GM18517 (cell line): Measurements from ENCODE around the gene CPT1B.
"Not testable (repeated sequence)": the region's sequence is repeated elsewhere in the genome, so short reads cannot be mapped to it uniquely, and the experiment has no call there.

ENCODE experiments used
- ATAC-seq: cut with Tn5 transposase; IDR thresholded peaks from one replicate; pipeline ENCODE4 v1.9.1; 2021; ENCODE audit warnings: mild to moderate bottlenecking, moderate library complexity; ENCODE audit not compliant: unreplicated experiment

CPT1B gene

GRCh38 chr22:50610041-50610451, 31.8 kb upstream of the CPT1B start:
- no peak for ATAC-seq

- no peak for ATAC-seq
Observed at GRCh38 chr22:50609599-50609998, 31.4 kb upstream of the CPT1B start.

GRCh38 chr22:50608996-50609395, 30.8 kb upstream of the CPT1B start:
- ATAC-seq: no peak

GRCh38 chr22:50608058-50608840, 30.0 kb upstream of the CPT1B start:
- ATAC-seq: not testable (repeated sequence)

- no peak for ATAC-seq
Observed at GRCh38 chr22:50607659-50608020, 29.4 kb upstream of the CPT1B start.

- no peak for ATAC-seq
Observed at GRCh38 chr22:50606946-50607658, 28.9 kb upstream of the CPT1B start.

GRCh38 chr22:50606165-50606945, 28.1 kb upstream of the CPT1B start:
- no peak for ATAC-seq

- ATAC-seq: no peak
Observed at GRCh38 chr22:50605613-50606074, 27.4 kb upstream of the CPT1B start.

GRCh38 chr22:50605002-50605612, 26.9 kb upstream of the CPT1B start:
- ATAC-seq: no peak

- ATAC-seq: no peak
Observed at GRCh38 chr22:50604256-50605001, 26.2 kb upstream of the CPT1B start.

GRCh38 chr22:50603511-50604255, 25.5 kb upstream of the CPT1B start:
- ATAC-seq: no peak

GRCh38 chr22:50602338-50602700, 24.1 kb upstream of the CPT1B start:
- ATAC-seq: no peak

GRCh38 chr22:50601669-50602337, 23.6 kb upstream of the CPT1B start:
- ATAC-seq: no peak

GRCh38 chr22:50600967-50601668, 22.9 kb upstream of the CPT1B start:
- ATAC-seq: no peak

GRCh38 chr22:50600538-50600937, 22.3 kb upstream of the CPT1B start, which contains the start of gene MAPK8IP2:
Gene MAPK8IP2, plus strand, starts transcription at chr22:50600793. Its CDS starts 26 bp downstream, at chr22:50600819.
- ATAC-seq: no peak

- no peak for ATAC-seq
Observed at GRCh38 chr22:50599816-50600455, 21.7 kb upstream of the CPT1B start.

- no peak for ATAC-seq
Observed at GRCh38 chr22:50597097-50597496, 18.9 kb upstream of the CPT1B start.

- no peak for ATAC-seq
Observed at GRCh38 chr22:50595189-50595588, 17.0 kb upstream of the CPT1B start.
